22Rv1 (cell line): ENCODE results near the gene GABPB2.

Experiments
- H3K27ac ChIP-seq: fragments of 450-650 bp; 2 replicates; pipeline ENCODE4 v1.5.1; 2017
- CTCF ChIP-seq: fragments of 450-650 bp; IDR thresholded peaks from 2 replicates; pipeline ENCODE4 v1.5.1; 2017; ENCODE audit warnings: mild to moderate bottlenecking
- ZFX ChIP-seq: fragments of 450-650 bp; IDR thresholded peaks from 2 replicates; pipeline ENCODE4 v1.6.1; 2017; ENCODE audit warnings: antibody characterized with exemption, borderline replicate concordance

The GABPB2 gene

GRCh38 chr1:151143986-151144385 is 73.4 kb downstream of the GABPB2 start:
- TF ChIP-seq ZFX (no peak), CTCF (no peak)
- H3K27ac ChIP-seq: no peak overlapping the region

GRCh38 chr1:151144474-151145303 is 74.1 kb downstream of the GABPB2 start:
- H3K27ac ChIP-seq: no peak overlapping the region
- no peak for TF ChIP-seq CTCF
- no peak for TF ChIP-seq ZFX

- no peak overlapping the region for H3K27ac ChIP-seq
- no peak for TF ChIP-seq ZFX
- no peak for TF ChIP-seq CTCF
These were observed 74.9 kb downstream of the GABPB2 start for GRCh38 chr1:151145304-151146071.

GRCh38 chr1:151146072-151146411 is 75.5 kb downstream of the GABPB2 start:
- TF ChIP-seq ZFX: no peak
- no peak for TF ChIP-seq CTCF
- H3K27ac ChIP-seq: no peak overlapping the region

GRCh38 chr1:151146412-151147131 is 76.0 kb downstream of the GABPB2 start, which contains the start of gene SEMA6C:
SEMA6C (minus strand) TSS chr1:151146631; CDS start chr1:151142621, 4,010 bp downstream.
- no peak for TF ChIP-seq ZFX
- TF ChIP-seq CTCF: no peak
- no peak within 1 kb of the TSS for H3K27ac ChIP-seq

- no peak for TF ChIP-seq CTCF
- no peak for TF ChIP-seq ZFX
- no peak overlapping the region for H3K27ac ChIP-seq
These were observed 76.6 kb downstream of the GABPB2 start for GRCh38 chr1:151147132-151147503.
